ENCODE data around the gene CASP2.

The CASP2 gene

GRCh38 chr7:143255564-143255963 lies 32.6 kb upstream of the CASP2 start:
- TF ChIP-seq CTCF (conservative IDR thresholded peaks at IDR 0.05; ENCODE audit: low read length): no peak
- no peak for DNase-seq (ENCODE audit: low read depth)
- no peak overlapping the region for H3K4me3 ChIP-seq (ENCODE audit: low read length)

GRCh38 chr7:143256325-143256724 lies 31.8 kb upstream of the CASP2 start:
- no peak for DNase-seq (ENCODE audit: low read depth)
- no peak for TF ChIP-seq CTCF (conservative IDR thresholded peaks at IDR 0.05; ENCODE audit: low read length)
- no peak overlapping the region for H3K4me3 ChIP-seq (ENCODE audit: low read length)

- no peak overlapping the region for H3K4me3 ChIP-seq (ENCODE audit: low read length)
- DNase-seq (ENCODE audit: low read depth): no peak
- no peak for TF ChIP-seq CTCF (conservative IDR thresholded peaks at IDR 0.05; ENCODE audit: low read length)
Measured at GRCh38 chr7:143256932-143257331, 31.2 kb upstream of the CASP2 start.

GRCh38 chr7:143257501-143257900 lies 30.6 kb upstream of the CASP2 start:
- TF ChIP-seq CTCF (conservative IDR thresholded peaks at IDR 0.05; ENCODE audit: low read length): no peak
- H3K4me3 ChIP-seq (ENCODE audit: low read length): no peak overlapping the region
- DNase-seq (ENCODE audit: low read depth): no peak

- no peak for DNase-seq (ENCODE audit: low read depth)
- H3K4me3 ChIP-seq (ENCODE audit: low read length): no peak overlapping the region
- no peak for TF ChIP-seq CTCF (conservative IDR thresholded peaks at IDR 0.05; ENCODE audit: low read length)
Measured at GRCh38 chr7:143258831-143259230, 29.3 kb upstream of the CASP2 start.

- TF ChIP-seq CTCF (conservative IDR thresholded peaks at IDR 0.05; ENCODE audit: low read length): no peak
- no peak for DNase-seq (ENCODE audit: low read depth)
- H3K4me3 ChIP-seq (ENCODE audit: low read length): no peak overlapping the region
Measured at GRCh38 chr7:143259765-143260164, 28.4 kb upstream of the CASP2 start.

- no peak for TF ChIP-seq CTCF (conservative IDR thresholded peaks at IDR 0.05; ENCODE audit: low read length)
- H3K4me3 ChIP-seq (ENCODE audit: low read length): no peak overlapping the region
- no peak for DNase-seq (ENCODE audit: low read depth)
Measured at GRCh38 chr7:143261901-143262300, 26.2 kb upstream of the CASP2 start.

Measured in AG10803 (cell line).